GM12878 (cell line): Measurements from ENCODE around the gene ACVR1. TPM values are rescaled to one million over a fixed set of nuclear protein-coding genes. Genes with fewer than 3 reads are reported as not detected.

Experiments used
- ATAC-seq: fragments of 200-7000 bp; cut with Tn5 transposase; 3 replicates; pipeline ENCODE4 v1.9.1; 2020; ENCODE audit warnings: mild to moderate bottlenecking, moderate library complexity
- BruUV-seq: library from RNA; stranded (reverse); fragments of 400-500 nt; replicated peaks from 2 replicates; lab custom pipeline; 2021; lab: Mats Ljungman, UMichigan
- CTCF ChIA-PET: fragments of 300-600 bp; sonication (Branson Sonifier 250); formaldehyde crosslinking; extraction: SDS; loops from one replicate; lab custom pipeline; 2021; ENCODE audit warnings: inconsistent platforms; lab: Yijun Ruan, JAX
- POLR2A ChIA-PET: fragments of 350-600 bp; formaldehyde crosslinking; extraction: SDS; loops from one replicate; lab custom pipeline; 2021; ENCODE audit warnings: inconsistent platforms; lab: Charles Lee
- RAD21 ChIA-PET: fragments of 300-600 bp; sonication (Branson Sonifier 250); formaldehyde crosslinking; loops from one replicate; lab custom pipeline; 2023; ENCODE audit warnings: antibody characterized with exemption; ENCODE audit not compliant: unreplicated experiment; lab: Charles Lee
- SMC1A ChIA-PET: fragments of 300-600 bp; sonication (Branson Sonifier 250); formaldehyde crosslinking; loops from one replicate; lab custom pipeline; 2023; ENCODE audit not compliant: unreplicated experiment, uncharacterized antibody; lab: Charles Lee
- DNase-seq: peaks from one replicate; pipeline ENCODE4 v3.0.0-alpha.2; 2011; ENCODE audit warnings: low read depth, low spot score
- FAIRE-seq: peaks from 3 replicates; lab custom pipeline; 2011; peaks lifted over from hg19 to GRCh38; lab: Jason Lieb, UNC
- H2AFZ ChIP-seq: 2 replicates; pipeline ENCODE4 v1.6.0; 2011; ENCODE audit warnings: low read depth, low read length, control low read depth; ENCODE audit not compliant: control insufficient read depth
- H3K27ac ChIP-seq: 2 replicates; pipeline ENCODE4 v1.5.1; 2011; ENCODE audit warnings: control low read depth; ENCODE audit not compliant: control insufficient read depth, insufficient read depth
- H3K27me3 ChIP-seq, 2 experiments: replicated peaks in 1 of 2; 2 replicates each; pipeline versions ENCODE4 v1.6.0 to v1.6.1; 2011; ENCODE audit warnings: low read length in 1 of 2; ENCODE audit not compliant: control insufficient read depth in 2 of 2, insufficient read depth in 2 of 2
- H3K36me3 ChIP-seq, 2 experiments: 2 replicates each; pipeline ENCODE4 v1.5.1; 2011; ENCODE audit warnings: low read length in 1 of 2; ENCODE audit not compliant: control insufficient read depth in 2 of 2, insufficient read depth in 2 of 2
- H3K4me1 ChIP-seq: 2 replicates; pipeline ENCODE4 v1.6.1; 2011; ENCODE audit warnings: mild to moderate bottlenecking, low read length, moderate library complexity, mixed read lengths; ENCODE audit not compliant: control insufficient read depth, insufficient read depth
- H3K4me2 ChIP-seq: 2 replicates; pipeline ENCODE4 v1.6.0; 2011; ENCODE audit warnings: control low read depth; ENCODE audit not compliant: control insufficient read depth, insufficient read depth
- H3K4me3 ChIP-seq: fragments of 200-600 bp; sonication (generic); 2 replicates; pipeline ENCODE4 v1.5.1; 2016
- H3K79me2 ChIP-seq: 2 replicates; pipeline ENCODE4 v1.6.0; 2011; ENCODE audit warnings: low read length; ENCODE audit not compliant: control insufficient read depth, insufficient read depth
- H3K9ac ChIP-seq: 2 replicates; pipeline ENCODE4 v1.8.0; 2011; ENCODE audit warnings: low read length, control low read depth, mixed read lengths; ENCODE audit not compliant: control insufficient read depth, insufficient read depth
- H3K9me3 ChIP-seq: replicated peaks from 3 replicates; pipeline ENCODE4 v1.5.1; 2011; ENCODE audit warnings: mild to moderate bottlenecking, low read length; ENCODE audit not compliant: control insufficient read depth, insufficient read depth
- H4K20me1 ChIP-seq: 2 replicates; pipeline ENCODE4 v1.6.0; 2011; ENCODE audit not compliant: control insufficient read depth, insufficient read depth
- HDAC6 ChIP-seq: fragments of 200-600 bp; sonication (generic); IDR thresholded peaks from one replicate; pipeline ENCODE4 v1.8.0; 2017; ENCODE audit warnings: antibody characterized with exemption; ENCODE audit not compliant: unreplicated experiment
- RCOR1 ChIP-seq: conservative IDR thresholded peaks from 2 replicates; pipeline ENCODE4 v1.6.1; 2012; ENCODE audit warnings: low read depth, low read length, improper control_type of control experiment
- SIX5 ChIP-seq: IDR thresholded peaks from 2 replicates; pipeline ENCODE4 v1.6.1; 2011; ENCODE audit warnings: mild to moderate bottlenecking, low read depth, low read length, moderate library complexity; ENCODE audit not compliant: severe bottlenecking
- SUZ12 ChIP-seq: fragments of 200-600 bp; sonication (generic); IDR thresholded peaks from one replicate; pipeline ENCODE4 v1.6.1; 2018; ENCODE audit warnings: antibody characterized with exemption, mild to moderate bottlenecking; ENCODE audit not compliant: unreplicated experiment
- WGBS: methylation state at CpG from one replicate; pipeline ENCODE4 v1.1.6; 2016; ENCODE audit warnings: low lambda C conversion rate; ENCODE audit not compliant: insufficient replicate concordance, insufficient coverage; ENCODE audit errors: missing lambda C conversion rate; 5-methylcytosine and 5-hydroxymethylcytosine counted together
- in situ Hi-C: fragments of 300-500 bp; cut with MboI; formaldehyde crosslinking; loops from 9 replicates; pipeline ENCODE4 v1.14.3; 2018; ENCODE audit warnings: mixed read lengths
- intact Hi-C: fragments of 100-400 bp; cut with micrococcal nuclease; formaldehyde crosslinking; loops from one replicate; pipeline ENCODE4 v1.14.2; 2022; ENCODE audit not compliant: unreplicated experiment
- polyA plus RNA-seq, 11 experiments: library from polyadenylated mRNA; depleted of rRNA in 4 of 11; unstranded in 6 of 11; stranded (reverse) in 5 of 11; fragments of >200 nt; fragmentation: Nextera tagmentation in 4 of 11; fragmentation: Illumina TruSeq in 1 of 11; extraction: Ambion mirVana in 4 of 11; extraction: Trizol in 1 of 11; gene quantifications; 1 replicate in 1 of 11; 2 replicates in 10 of 11; pipeline versions ENCODE4 v1.2.1 to v1.2.3, GENCODE V29; 2011 to 2016; ENCODE audit warnings: inconsistent platforms in 2 of 11, missing spikeins in 2 of 11, low read depth in 1 of 11
- total RNA-seq, 4 experiments: library from RNA; depleted of rRNA in 3 of 4; stranded (reverse); fragments of >200 nt in 3 of 4; fragmentation: Illumina TruSeq in 1 of 4; extraction: Trizol in 1 of 4; gene quantifications; 2 replicates each; pipeline versions ENCODE4 v1.2.1 to v1.2.3, GENCODE V29; 2013 to 2021
- TF ChIP-seq, protein P1 (sequence below): fragments of 450-650 bp; IDR thresholded peaks from 2 replicates; pipeline ENCODE4 v1.6.1; 2016; ENCODE audit warnings: mild to moderate bottlenecking, moderate library complexity, borderline replicate concordance
- TF ChIP-seq, protein P2 (sequence below): fragments of 450-650 bp; IDR thresholded peaks from 2 replicates; pipeline ENCODE4 v1.6.1; 2017; ENCODE audit warnings: low read depth, mild to moderate bottlenecking, moderate library complexity
- TF ChIP-seq, protein P3 (sequence below): fragments of 450-650 bp; IDR thresholded peaks from 2 replicates; pipeline ENCODE4 v1.6.1; 2017; ENCODE audit warnings: mild to moderate bottlenecking

ACVR1 gene
- total and polyA plus RNA-seq, 10 of the 15 experiments (the other 5 are each of a cell fraction or from before 2014, with no cell fraction given) = 0.06 to 0.24 (median 0.14) TPM; not detected in 4

DNA sequence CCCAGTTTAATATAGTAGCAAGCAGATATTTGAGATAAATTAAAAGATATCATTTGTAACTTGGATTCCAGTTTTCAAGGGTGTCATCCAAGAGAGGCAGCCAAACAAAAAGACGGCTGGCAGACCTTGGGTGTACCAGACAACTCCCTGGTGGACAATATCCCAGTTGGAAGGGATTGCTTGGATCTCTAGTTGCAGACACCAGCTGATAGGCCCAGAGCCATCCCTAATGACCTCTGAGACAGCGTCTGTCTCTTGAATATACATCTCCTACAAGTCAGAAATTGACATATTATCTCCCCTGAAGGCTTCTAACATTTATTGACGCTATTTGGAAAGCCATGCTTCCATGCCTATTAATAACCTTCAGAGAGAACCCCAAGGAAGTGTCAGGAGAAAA lies 67.7 kb downstream of the ACVR1 start:
- no TSS peak for BruUV-seq
- SMC1A ChIA-PET = no interaction called here
- H3K4me3 ChIP-seq = no peak overlapping the region
- DNase-seq = no peak
- RAD21 ChIA-PET = no interaction called here
- no peaks in the 10 kb centered on the region for H3K4me1 ChIP-seq
- TF ChIP-seq, protein P1, sequence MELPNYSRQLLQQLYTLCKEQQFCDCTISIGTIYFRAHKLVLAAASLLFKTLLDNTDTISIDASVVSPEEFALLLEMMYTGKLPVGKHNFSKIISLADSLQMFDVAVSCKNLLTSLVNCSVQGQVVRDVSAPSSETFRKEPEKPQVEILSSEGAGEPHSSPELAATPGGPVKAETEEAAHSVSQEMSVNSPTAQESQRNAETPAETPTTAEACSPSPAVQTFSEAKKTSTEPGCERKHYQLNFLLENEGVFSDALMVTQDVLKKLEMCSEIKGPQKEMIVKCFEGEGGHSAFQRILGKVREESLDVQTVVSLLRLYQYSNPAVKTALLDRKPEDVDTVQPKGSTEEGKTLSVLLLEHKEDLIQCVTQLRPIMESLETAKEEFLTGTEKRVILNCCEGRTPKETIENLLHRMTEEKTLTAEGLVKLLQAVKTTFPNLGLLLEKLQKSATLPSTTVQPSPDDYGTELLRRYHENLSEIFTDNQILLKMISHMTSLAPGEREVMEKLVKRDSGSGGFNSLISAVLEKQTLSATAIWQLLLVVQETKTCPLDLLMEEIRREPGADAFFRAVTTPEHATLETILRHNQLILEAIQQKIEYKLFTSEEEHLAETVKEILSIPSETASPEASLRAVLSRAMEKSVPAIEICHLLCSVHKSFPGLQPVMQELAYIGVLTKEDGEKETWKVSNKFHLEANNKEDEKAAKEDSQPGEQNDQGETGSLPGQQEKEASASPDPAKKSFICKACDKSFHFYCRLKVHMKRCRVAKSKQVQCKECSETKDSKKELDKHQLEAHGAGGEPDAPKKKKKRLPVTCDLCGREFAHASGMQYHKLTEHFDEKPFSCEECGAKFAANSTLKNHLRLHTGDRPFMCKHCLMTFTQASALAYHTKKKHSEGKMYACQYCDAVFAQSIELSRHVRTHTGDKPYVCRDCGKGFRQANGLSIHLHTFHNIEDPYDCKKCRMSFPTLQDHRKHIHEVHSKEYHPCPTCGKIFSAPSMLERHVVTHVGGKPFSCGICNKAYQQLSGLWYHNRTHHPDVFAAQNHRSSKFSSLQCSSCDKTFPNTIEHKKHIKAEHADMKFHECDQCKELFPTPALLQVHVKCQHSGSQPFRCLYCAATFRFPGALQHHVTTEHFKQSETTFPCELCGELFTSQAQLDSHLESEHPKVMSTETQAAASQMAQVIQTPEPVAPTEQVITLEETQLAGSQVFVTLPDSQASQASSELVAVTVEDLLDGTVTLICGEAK = no peak
- TF ChIP-seq, protein P2, sequence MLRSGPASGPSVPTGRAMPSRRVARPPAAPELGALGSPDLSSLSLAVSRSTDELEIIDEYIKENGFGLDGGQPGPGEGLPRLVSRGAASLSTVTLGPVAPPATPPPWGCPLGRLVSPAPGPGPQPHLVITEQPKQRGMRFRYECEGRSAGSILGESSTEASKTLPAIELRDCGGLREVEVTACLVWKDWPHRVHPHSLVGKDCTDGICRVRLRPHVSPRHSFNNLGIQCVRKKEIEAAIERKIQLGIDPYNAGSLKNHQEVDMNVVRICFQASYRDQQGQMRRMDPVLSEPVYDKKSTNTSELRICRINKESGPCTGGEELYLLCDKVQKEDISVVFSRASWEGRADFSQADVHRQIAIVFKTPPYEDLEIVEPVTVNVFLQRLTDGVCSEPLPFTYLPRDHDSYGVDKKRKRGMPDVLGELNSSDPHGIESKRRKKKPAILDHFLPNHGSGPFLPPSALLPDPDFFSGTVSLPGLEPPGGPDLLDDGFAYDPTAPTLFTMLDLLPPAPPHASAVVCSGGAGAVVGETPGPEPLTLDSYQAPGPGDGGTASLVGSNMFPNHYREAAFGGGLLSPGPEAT = no peak
- TF ChIP-seq, protein P3, sequence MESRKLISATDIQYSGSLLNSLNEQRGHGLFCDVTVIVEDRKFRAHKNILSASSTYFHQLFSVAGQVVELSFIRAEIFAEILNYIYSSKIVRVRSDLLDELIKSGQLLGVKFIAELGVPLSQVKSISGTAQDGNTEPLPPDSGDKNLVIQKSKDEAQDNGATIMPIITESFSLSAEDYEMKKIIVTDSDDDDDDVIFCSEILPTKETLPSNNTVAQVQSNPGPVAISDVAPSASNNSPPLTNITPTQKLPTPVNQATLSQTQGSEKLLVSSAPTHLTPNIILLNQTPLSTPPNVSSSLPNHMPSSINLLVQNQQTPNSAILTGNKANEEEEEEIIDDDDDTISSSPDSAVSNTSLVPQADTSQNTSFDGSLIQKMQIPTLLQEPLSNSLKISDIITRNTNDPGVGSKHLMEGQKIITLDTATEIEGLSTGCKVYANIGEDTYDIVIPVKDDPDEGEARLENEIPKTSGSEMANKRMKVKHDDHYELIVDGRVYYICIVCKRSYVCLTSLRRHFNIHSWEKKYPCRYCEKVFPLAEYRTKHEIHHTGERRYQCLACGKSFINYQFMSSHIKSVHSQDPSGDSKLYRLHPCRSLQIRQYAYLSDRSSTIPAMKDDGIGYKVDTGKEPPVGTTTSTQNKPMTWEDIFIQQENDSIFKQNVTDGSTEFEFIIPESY = no peak
- no peak for TF ChIP-seq HDAC6
- no peak for TF ChIP-seq SIX5
- TF ChIP-seq RCOR1 = no peak
- TF ChIP-seq SUZ12 = no peak
- no peak overlapping the region for H3K9ac ChIP-seq
- intact Hi-C loops = no loop called here
- no peak for FAIRE-seq
- no peaks in the 10 kb centered on the region for H3K9me3 ChIP-seq
- CTCF ChIA-PET = no interaction called here
- no peak overlapping the region for H2AFZ ChIP-seq
- H3K4me2 ChIP-seq = no peak overlapping the region
- no peaks in the 10 kb centered on the region for H3K36me3 ChIP-seq
- in situ Hi-C loops = no loop called here
- H3K27ac ChIP-seq = no peak overlapping the region
- no peaks in the 10 kb centered on the region for H4K20me1 ChIP-seq
- POLR2A ChIA-PET = no interaction called here
- no peak for ATAC-seq
- H3K79me2 ChIP-seq = no peaks in the 10 kb centered on the region
- WGBS = 21% methylated on average over 3 of the region's 3 CpGs
- peaks cover 0 to 1% of the 10 kb centered on the region in 2 experiments; a peak in 2 of 4 replicates for H3K27me3 ChIP-seq
